MM.1S (cell line): ENCODE results near the gene PPP1R9A.

Experiments
- CTCF ChIP-seq: fragments of 300-600 bp; sonication (generic); IDR thresholded peaks from 2 replicates; pipeline ENCODE4 v1.5.1; 2016; ENCODE audit warnings: antibody characterized with exemption, low read length, mixed read lengths
- EZH2 ChIP-seq: fragments of 300-600 bp; sonication (generic); optimal IDR thresholded peaks from 2 replicates; pipeline ENCODE3; 2017; ENCODE audit warnings: low read depth, mild to moderate bottlenecking, antibody characterized with exemption, low read length, mixed read lengths
- EZH2phosphoT487 ChIP-seq: fragments of 300-600 bp; sonication (generic); IDR thresholded peaks from 2 replicates; pipeline ENCODE4 v1.6.1; 2018; ENCODE audit warnings: antibody characterized with exemption, low read length

DNA sequence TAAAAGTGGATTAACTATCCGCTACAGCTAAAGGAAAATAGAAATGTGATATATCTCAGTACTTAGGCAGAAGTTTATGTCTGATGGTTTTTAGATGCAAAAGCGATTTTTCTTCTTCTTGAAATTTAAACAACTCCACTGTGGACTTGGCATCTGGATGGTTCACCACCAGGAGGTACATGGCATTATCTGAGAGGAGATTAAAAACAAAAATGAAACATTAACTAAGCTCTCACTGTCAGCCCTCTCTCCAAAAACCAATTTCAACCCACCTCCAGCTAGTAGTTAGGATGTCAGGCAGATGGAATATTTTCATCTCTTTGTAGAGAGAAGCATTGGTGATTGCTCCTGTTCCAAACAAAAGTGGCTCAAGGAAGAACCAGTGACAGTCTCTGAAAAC is 404.0 kb downstream of the PPP1R9A start:
- TF ChIP-seq CTCF: no peak
- no peak for TF ChIP-seq EZH2
- no peak for TF ChIP-seq EZH2phosphoT487
